Measurements from ENCODE around the gene PRR15. TPM values are rescaled to one million over a fixed set of nuclear protein-coding genes. Genes with fewer than 3 reads are reported as not detected.

PRR15 gene
- total RNA-seq, 1 experiment from 2014 or later = 2.9 TPM

DNA sequence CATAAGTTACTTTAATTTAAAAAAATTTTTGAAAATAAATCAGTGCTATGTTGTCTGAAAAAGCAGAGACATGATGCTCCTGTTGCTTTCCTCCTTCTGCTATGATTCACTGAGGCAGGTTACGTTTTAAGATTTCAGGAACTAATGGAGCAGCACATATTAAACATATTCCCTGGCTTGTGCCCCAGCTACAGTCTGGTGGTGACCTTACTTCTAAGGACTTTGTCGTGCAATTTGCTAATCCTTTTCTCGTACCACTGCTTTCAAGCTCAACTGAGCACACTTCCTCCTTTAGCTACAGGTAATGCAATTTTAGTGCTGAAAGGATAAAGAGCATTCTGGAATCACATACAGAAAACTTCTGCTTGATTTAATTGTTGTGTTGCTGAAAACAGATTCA lies 16.2 kb upstream of the PRR15 start:
- ChIA-PET CTCF (no interaction called here), POLR2A (no interaction called here), RAD21 (ENCODE audit: low non-redundant PET in 1 of 2, low total read pairs in 2 of 2, uncharacterized antibody in 2 of 2, unreplicated experiment in 2 of 2) (no interaction called here)
- Histone ChIP-seq H2AFZ (ENCODE audit: low read depth, low read length, poor library complexity, severe bottlenecking) (no peak overlapping the region), H3K9me2 (ENCODE audit: insufficient read depth) (no peaks in the 10 kb centered on the region), H3K27ac (ENCODE audit: low read depth, low read length) (no peak overlapping the region), H3K9ac (ENCODE audit: low read length) (no peak overlapping the region), H3K4me1 (ENCODE audit: control insufficient read depth in 1 of 2, insufficient read depth in 2 of 2, low read length in 2 of 2) (no peaks in the 10 kb centered on the region), H3K27me3 (ENCODE audit: insufficient read depth, low read length) (no peaks in the 10 kb centered on the region), H3K36me3 (ENCODE audit: control insufficient read depth in 1 of 2, insufficient read depth in 2 of 2, low read length in 2 of 2) (no peaks in the 10 kb centered on the region), H4K20me1 (ENCODE audit: insufficient read depth) (no peaks in the 10 kb centered on the region), H3K79me2 (ENCODE audit: insufficient read depth, low read length) (no peaks in the 10 kb centered on the region), H3K4me3 (replicated peaks in 1 of 2; ENCODE audit: low read depth in 1 of 2, low read length in 2 of 2) (no peak overlapping the region), H3K9me3 (ENCODE audit: control insufficient read depth in 1 of 2, insufficient read depth in 1 of 2, low read depth in 1 of 2, low read length in 2 of 2) (no peaks in the 10 kb centered on the region), H3K4me2 (ENCODE audit: low read length) (no peak overlapping the region)
- DNase-seq (ENCODE audit: low read depth, low spot score) = no peak
- no peak for ATAC-seq
- no TSS peak for BruUV-seq (replicated peaks)
- no peak for TF ChIP-seq YY1 (IDR thresholded peaks at IDR 0.05; ENCODE audit: extremely low read depth, insufficient replicate concordance, low read depth, low read length)
- TF ChIP-seq JUND (IDR thresholded peaks at IDR 0.05) = no peak
- intact Hi-C loops (cut with micrococcal nuclease) = no loop called here

DNA sequence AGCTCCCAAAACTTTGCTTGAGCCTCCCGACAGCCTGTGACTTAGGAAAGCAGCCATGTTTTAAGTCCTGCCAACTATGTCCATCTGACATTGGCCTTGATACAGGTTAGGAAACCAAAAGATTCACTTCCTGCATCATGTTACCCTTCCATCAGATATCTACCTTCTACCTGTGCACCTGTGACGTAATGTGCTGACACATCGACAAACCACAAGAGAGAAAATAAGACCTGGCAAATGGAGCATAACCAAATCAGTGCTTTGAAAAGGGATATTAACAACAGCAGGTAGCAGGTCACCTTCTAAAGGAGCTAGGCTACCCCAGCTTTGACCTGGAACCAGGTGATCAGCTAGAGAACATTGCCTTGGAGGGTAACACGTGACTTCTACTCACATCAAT lies 14.8 kb upstream of the PRR15 start:
- Histone ChIP-seq H3K4me3 (replicated peaks in 1 of 2; ENCODE audit: low read depth in 1 of 2, low read length in 2 of 2) (no peak overlapping the region), H3K27ac (ENCODE audit: low read depth, low read length) (no peak overlapping the region), H3K4me2 (ENCODE audit: low read length) (no peak overlapping the region), H3K79me2 (ENCODE audit: insufficient read depth, low read length) (no peaks in the 10 kb centered on the region), H3K36me3 (ENCODE audit: control insufficient read depth in 1 of 2, insufficient read depth in 2 of 2, low read length in 2 of 2) (no peaks in the 10 kb centered on the region), H3K9me2 (ENCODE audit: insufficient read depth) (no peaks in the 10 kb centered on the region), H3K9me3 (ENCODE audit: control insufficient read depth in 1 of 2, insufficient read depth in 1 of 2, low read depth in 1 of 2, low read length in 2 of 2) (no peaks in the 10 kb centered on the region), H2AFZ (ENCODE audit: low read depth, low read length, poor library complexity, severe bottlenecking) (no peak overlapping the region), H3K27me3 (ENCODE audit: insufficient read depth, low read length) (no peaks in the 10 kb centered on the region), H4K20me1 (ENCODE audit: insufficient read depth) (no peaks in the 10 kb centered on the region), H3K4me1 (ENCODE audit: control insufficient read depth in 1 of 2, insufficient read depth in 2 of 2, low read length in 2 of 2) (no peaks in the 10 kb centered on the region), H3K9ac (ENCODE audit: low read length) (no peak overlapping the region)
- no peak for DNase-seq (ENCODE audit: low read depth, low spot score)
- ChIA-PET RAD21 (ENCODE audit: low non-redundant PET in 1 of 2, low total read pairs in 2 of 2, uncharacterized antibody in 2 of 2, unreplicated experiment in 2 of 2) (no interaction called here), CTCF (no interaction called here), POLR2A (no interaction called here)
- TF ChIP-seq, protein P1, sequence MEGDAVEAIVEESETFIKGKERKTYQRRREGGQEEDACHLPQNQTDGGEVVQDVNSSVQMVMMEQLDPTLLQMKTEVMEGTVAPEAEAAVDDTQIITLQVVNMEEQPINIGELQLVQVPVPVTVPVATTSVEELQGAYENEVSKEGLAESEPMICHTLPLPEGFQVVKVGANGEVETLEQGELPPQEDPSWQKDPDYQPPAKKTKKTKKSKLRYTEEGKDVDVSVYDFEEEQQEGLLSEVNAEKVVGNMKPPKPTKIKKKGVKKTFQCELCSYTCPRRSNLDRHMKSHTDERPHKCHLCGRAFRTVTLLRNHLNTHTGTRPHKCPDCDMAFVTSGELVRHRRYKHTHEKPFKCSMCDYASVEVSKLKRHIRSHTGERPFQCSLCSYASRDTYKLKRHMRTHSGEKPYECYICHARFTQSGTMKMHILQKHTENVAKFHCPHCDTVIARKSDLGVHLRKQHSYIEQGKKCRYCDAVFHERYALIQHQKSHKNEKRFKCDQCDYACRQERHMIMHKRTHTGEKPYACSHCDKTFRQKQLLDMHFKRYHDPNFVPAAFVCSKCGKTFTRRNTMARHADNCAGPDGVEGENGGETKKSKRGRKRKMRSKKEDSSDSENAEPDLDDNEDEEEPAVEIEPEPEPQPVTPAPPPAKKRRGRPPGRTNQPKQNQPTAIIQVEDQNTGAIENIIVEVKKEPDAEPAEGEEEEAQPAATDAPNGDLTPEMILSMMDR (IDR thresholded peaks at IDR 0.05 in 2 of 3, conservative IDR thresholded peaks at IDR 0.05 in 1 of 3; ENCODE audit: borderline replicate concordance in 1 of 3, insufficient read depth in 1 of 3, low read depth in 2 of 3, low read length in 2 of 3) = no peak
- no peak for TF ChIP-seq SP1 (IDR thresholded peaks at IDR 0.05; ENCODE audit: low read depth)
- TF ChIP-seq ELF1 (IDR thresholded peaks at IDR 0.05; ENCODE audit: borderline replicate concordance, low read depth) = no peak
- no peak for TF ChIP-seq FOSL1 (IDR thresholded peaks at IDR 0.05; ENCODE audit: low read depth)
- intact Hi-C loops (cut with micrococcal nuclease) = no loop called here
- ATAC-seq = no peak
- no TSS peak for BruUV-seq (replicated peaks)
